Sigmoid colon (tissue), 7 donors: ENCODE results near the gene BPTF. TPM values are rescaled to one million over a fixed set of nuclear protein-coding genes. Genes with fewer than 3 reads are reported as not detected.
"Not testable (repeated sequence)": the region's sequence is repeated elsewhere in the genome, so short reads cannot be mapped to it uniquely, and the experiment has no call there.

Source experiments
- DNase-seq: peaks from one replicate; pipeline ENCODE4 v3.0.0-alpha.2; 2019
- H3K27ac ChIP-seq, 4 donors: fragments of 200-600 bp; sonication (generic); one replicate each; pipeline ENCODE4 v1.5.1; 2016 to 2019; ENCODE audit warnings: mild to moderate bottlenecking in 1 of 4
- H3K27me3 ChIP-seq, 3 donors: fragments of 200-600 bp; sonication (generic); one replicate each; pipeline ENCODE4 v1.5.1; 2019; ENCODE audit warnings: mild to moderate bottlenecking in 1 of 3
- H3K36me3 ChIP-seq, 4 donors: fragments of 200-600 bp; sonication (generic); one replicate each; pipeline ENCODE4 v1.5.1; 2016 to 2019
- H3K4me1 ChIP-seq, 4 donors: fragments of 200-600 bp; sonication (generic); one replicate each; pipeline ENCODE4 v1.5.1; 2017 to 2019
- H3K4me3 ChIP-seq, 4 donors: fragments of 200-600 bp; sonication (generic); one replicate each; pipeline ENCODE4 v1.5.1; 2017 to 2019; ENCODE audit warnings: mild to moderate bottlenecking in 2 of 4, moderate library complexity in 1 of 4
- H3K9me3 ChIP-seq, 4 donors: fragments of 200-600 bp in 3 of 4; sonication (generic) in 3 of 4; one replicate each; pipeline versions ENCODE4 v1.5.1 to v1.6.1; 2013 to 2019
- EP300 ChIP-seq, 4 donors: sonication (generic); formaldehyde crosslinking; IDR thresholded peaks; one replicate each; pipeline ENCODE4 v1.6.1; 2017; ENCODE audit warnings: antibody characterized with exemption in 4 of 4
- POLR2A ChIP-seq, 2 donors: fragments of 450-650 bp; IDR thresholded peaks; one replicate each; pipeline ENCODE4 v1.6.1; 2016; ENCODE audit warnings: antibody characterized with exemption in 2 of 2, mild to moderate bottlenecking in 2 of 2, moderate library complexity in 2 of 2
- POLR2AphosphoS5 ChIP-seq, 4 donors: sonication (generic); formaldehyde crosslinking; IDR thresholded peaks; one replicate each; pipeline ENCODE4 v1.6.1; 2017; ENCODE audit warnings: antibody characterized with exemption in 4 of 4
- WGBS, 2 donors: extraction: QIAGEN DNeasy Blood & Tissue Kit; methylation state at CpG; one replicate each; pipeline ENCODE4 v1.1.7; 2013; 5-methylcytosine and 5-hydroxymethylcytosine counted together
- intact Hi-C: fragments of 100-400 bp; cut with DNase I; formaldehyde crosslinking; loops from one replicate; pipeline ENCODE4 v1.15.1; 2023
- polyA plus RNA-seq, 3 donors: library from polyadenylated mRNA; stranded (reverse); fragments of 200-250 nt; gene quantifications; one replicate each; pipeline ENCODE4 v1.2.3, GENCODE V29; 2013
- total RNA-seq, 4 donors: library from RNA; depleted of rRNA; stranded (reverse); fragments of >200 nt; gene quantifications; one replicate each; pipeline ENCODE4 v1.1.0, GENCODE V29; 2016
- TF ChIP-seq, protein P1 (sequence below), 4 experiments: fragments of 450-650 bp in 3 of 4; fragments of 200-600 bp in 1 of 4; IDR thresholded peaks; one replicate each; pipeline ENCODE4 v1.5.1; 2016 to 2019; ENCODE audit warnings: antibody characterized with exemption in 4 of 4, mild to moderate bottlenecking in 3 of 4, moderate library complexity in 2 of 4
- donor health status: healthy with polysubstance abuse.
- donor health status: Bipolar disorder and iron deficiency.
- donor health status: healthy.

BPTF gene
- total and polyA plus RNA-seq, 7 donors, result 8.4 to 91.1 (median 64.6) TPM

GRCh38 chr17:68015081-68015723, 189.9 kb downstream of the BPTF start:
- H3K27me3 ChIP-seq, result no peaks in the 10 kb centered on the region
- H3K4me3 ChIP-seq, result no peak overlapping the region
- no peak for DNase-seq
- intact Hi-C loops, result no loop called here
- 85 to 91% methylated on average over 11 of the region's 11 CpGs for WGBS, 2 donors
- TF ChIP-seq POLR2AphosphoS5 (IDR thresholded peaks at IDR 0.05) (no peak), EP300 (IDR thresholded peaks at IDR 0.05) (no peak), POLR2A (IDR thresholded peaks at IDR 0.05) (no peak)
- TF ChIP-seq, protein P1, sequence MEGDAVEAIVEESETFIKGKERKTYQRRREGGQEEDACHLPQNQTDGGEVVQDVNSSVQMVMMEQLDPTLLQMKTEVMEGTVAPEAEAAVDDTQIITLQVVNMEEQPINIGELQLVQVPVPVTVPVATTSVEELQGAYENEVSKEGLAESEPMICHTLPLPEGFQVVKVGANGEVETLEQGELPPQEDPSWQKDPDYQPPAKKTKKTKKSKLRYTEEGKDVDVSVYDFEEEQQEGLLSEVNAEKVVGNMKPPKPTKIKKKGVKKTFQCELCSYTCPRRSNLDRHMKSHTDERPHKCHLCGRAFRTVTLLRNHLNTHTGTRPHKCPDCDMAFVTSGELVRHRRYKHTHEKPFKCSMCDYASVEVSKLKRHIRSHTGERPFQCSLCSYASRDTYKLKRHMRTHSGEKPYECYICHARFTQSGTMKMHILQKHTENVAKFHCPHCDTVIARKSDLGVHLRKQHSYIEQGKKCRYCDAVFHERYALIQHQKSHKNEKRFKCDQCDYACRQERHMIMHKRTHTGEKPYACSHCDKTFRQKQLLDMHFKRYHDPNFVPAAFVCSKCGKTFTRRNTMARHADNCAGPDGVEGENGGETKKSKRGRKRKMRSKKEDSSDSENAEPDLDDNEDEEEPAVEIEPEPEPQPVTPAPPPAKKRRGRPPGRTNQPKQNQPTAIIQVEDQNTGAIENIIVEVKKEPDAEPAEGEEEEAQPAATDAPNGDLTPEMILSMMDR (IDR thresholded peaks at IDR 0.05), result no peak
- no peaks in the 10 kb centered on the region for H3K9me3 ChIP-seq
- H3K4me1 ChIP-seq, result no peaks in the 10 kb centered on the region
- H3K27ac ChIP-seq, result no peak overlapping the region
- H3K36me3 ChIP-seq, result no peaks in the 10 kb centered on the region

- H3K27me3 ChIP-seq, result no peaks in the 10 kb centered on the region
- H3K4me3 ChIP-seq, result no peak overlapping the region
- intact Hi-C loops, result no loop called here
- TF ChIP-seq, protein P1 (IDR thresholded peaks at IDR 0.05), result no peak
- no peak for TF ChIP-seq POLR2AphosphoS5 (IDR thresholded peaks at IDR 0.05)
- TF ChIP-seq POLR2A (IDR thresholded peaks at IDR 0.05), result no peak
- no peak for TF ChIP-seq EP300 (IDR thresholded peaks at IDR 0.05)
- H3K27ac ChIP-seq, result no peak overlapping the region
- peaks cover 0 to 6% (median 5%) of the 10 kb centered on the region in 4 donors for H3K4me1 ChIP-seq
- H3K36me3 ChIP-seq, result no peaks in the 10 kb centered on the region
- no peaks in the 10 kb centered on the region for H3K9me3 ChIP-seq
- WGBS, 2 donors, result 88 to 96% methylated on average over 2 of the region's 2 CpGs
- DNase-seq, result no peak
Measured at GRCh38 chr17:68016838-68017237, 191.5 kb downstream of the BPTF start.

DNA sequence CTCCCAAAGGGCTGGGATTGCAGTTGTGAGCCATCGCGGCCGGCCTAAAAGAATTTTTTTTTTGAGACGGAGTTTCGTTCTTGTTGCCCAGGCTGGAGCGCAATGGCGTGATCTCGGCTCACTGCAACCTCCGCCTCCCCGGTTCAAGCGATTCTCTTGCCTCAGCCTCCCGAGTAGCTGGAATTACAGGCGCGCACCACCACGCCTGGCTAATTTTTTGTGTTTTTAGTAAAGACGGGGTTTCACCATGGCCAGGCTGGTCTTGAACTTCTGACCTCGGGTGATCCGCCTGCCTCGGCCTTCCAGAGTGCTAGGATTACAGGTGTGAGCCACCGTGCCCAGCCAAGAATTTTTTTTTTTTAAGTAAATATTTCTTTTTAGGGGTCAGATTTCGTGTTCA, 193.2 kb downstream of the BPTF start:
- H3K27me3 ChIP-seq, H3K4me3 ChIP-seq, H3K9me3 ChIP-seq, H3K36me3 ChIP-seq, intact Hi-C loops, H3K4me1 ChIP-seq, H3K27ac ChIP-seq, DNase-seq: not testable (repeated sequence)
- 89 to 94% methylated on average over 21 of the region's 21 CpGs for WGBS, 2 donors

DNA sequence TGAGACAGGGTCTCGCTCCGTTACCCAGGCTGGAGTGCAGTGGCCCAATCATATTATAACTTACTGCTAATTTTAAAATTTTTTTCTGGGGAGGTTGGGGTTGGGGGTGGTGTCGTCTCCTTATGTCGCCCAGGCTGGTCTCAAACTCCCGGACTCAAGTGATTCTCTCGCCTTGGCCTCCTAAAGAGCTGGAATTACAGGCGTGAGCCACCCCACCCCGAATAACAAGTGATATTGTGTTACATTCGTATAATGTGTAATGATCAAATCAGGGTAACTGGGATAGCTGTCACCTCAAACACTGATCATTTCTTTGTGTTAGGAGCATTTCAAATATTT, 194.0 kb downstream of the BPTF start:
- TF ChIP-seq POLR2AphosphoS5 (IDR thresholded peaks at IDR 0.05), result no peak
- TF ChIP-seq, protein P1 (IDR thresholded peaks at IDR 0.05), result no peak
- TF ChIP-seq EP300 (IDR thresholded peaks at IDR 0.05), result no peak
- TF ChIP-seq POLR2A (IDR thresholded peaks at IDR 0.05), result no peak
- no peaks in the 10 kb centered on the region for H3K27me3 ChIP-seq
- intact Hi-C loops, result no loop called here
- H3K27ac ChIP-seq, result peak overlapping the region; percentile 84 to 92 (median 88)
- no peaks in the 10 kb centered on the region for H3K9me3 ChIP-seq
- peak overlapping the region in 3 of 4 donors; percentile 53 to 66 (median 60) for H3K4me3 ChIP-seq
- peaks cover 0 to 6% (median 5%) of the 10 kb centered on the region in 4 donors for H3K4me1 ChIP-seq
- H3K36me3 ChIP-seq, result no peaks in the 10 kb centered on the region
- 64 to 83% methylated on average over 9 of the region's 9 CpGs for WGBS, 2 donors
- DNase-seq, result no peak

DNA sequence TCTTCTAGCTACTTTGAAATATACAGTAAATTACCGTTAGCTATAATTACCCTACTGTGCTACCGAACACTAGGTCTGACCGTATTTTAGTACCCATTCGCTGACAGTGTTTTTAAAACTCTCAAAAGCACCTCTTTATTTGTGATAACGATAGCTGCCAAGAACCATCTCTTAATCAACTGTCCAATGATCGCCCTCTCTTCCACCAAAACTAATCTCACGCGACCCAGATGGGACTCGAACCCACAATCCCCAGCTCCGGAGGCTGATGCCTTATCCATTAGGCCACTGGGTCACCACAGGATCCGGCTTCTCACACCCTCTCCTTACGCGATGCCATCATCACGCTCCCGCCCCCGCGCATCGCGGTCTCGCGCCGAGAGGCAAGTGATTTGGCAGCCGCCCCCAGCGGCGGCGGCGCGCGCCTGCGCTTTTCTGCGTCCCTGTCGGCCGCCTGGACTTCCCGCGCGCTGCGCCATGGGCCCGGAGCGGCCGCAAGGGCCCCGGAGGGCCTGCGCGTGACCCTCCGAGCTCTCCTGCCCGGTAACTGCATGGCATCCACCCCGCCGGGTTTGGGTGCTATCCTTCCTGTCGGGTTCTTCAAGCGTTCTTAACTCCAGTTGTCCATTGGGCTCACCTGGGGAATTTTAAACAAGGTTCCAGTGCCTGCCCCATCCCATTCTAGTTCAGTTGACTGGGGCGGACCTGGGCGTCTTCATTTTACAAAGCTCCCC, 194.5 kb downstream of the BPTF start:
- Histone ChIP-seq H3K4me1 (peaks cover 0 to 6% (median 5%) of the 10 kb centered on the region in 4 donors), H3K27me3 (no peaks in the 10 kb centered on the region), H3K4me3 (peak overlapping the region; percentile 45 to 66 (median 56)), H3K36me3 (no peaks in the 10 kb centered on the region), H3K27ac (peak overlapping the region; percentile 84 to 92 (median 88)), H3K9me3 (no peaks in the 10 kb centered on the region)
- intact Hi-C loops, result loop anchor here (1.0 to 2.0 kb wide), 3 partner anchors 15 to 57 kb away; partner anchors contain the start of gene KPNA2
- WGBS, 2 donors, result 1% methylated on average over 51 of the region's 51 CpGs
- DNase-seq, result peak; percentile 97
- TF ChIP-seq, protein P1 (IDR thresholded peaks at IDR 0.05), result peak in 2 of 4 experiments; percentile 41 to 50
- peak in 1 of 2 donors; percentile 12 for TF ChIP-seq POLR2A (IDR thresholded peaks at IDR 0.05)
- TF ChIP-seq POLR2AphosphoS5 (IDR thresholded peaks at IDR 0.05), result peak in 3 of 4 donors; percentile 48 to 76 (median 55)
- peak in 1 of 4 donors; percentile 7 for TF ChIP-seq EP300 (IDR thresholded peaks at IDR 0.05)
